Lower lobe of right lung (tissue), 2 donors: ENCODE data around the gene FARS2. TPM values are rescaled to one million over a fixed set of nuclear protein-coding genes. Genes with fewer than 3 reads are reported as not detected.

Source experiments
- ATAC-seq, 2 donors: fragments of 200-7000 bp; cut with Tn5 transposase; one replicate each; pipeline ENCODE4 v1.9.1; 2020 to 2022; ENCODE audit warnings: mild to moderate bottlenecking in 2 of 2, moderate library complexity in 2 of 2
- DNase-seq: peaks from one replicate; pipeline ENCODE4 v3.0.0-alpha.2; 2020
- H3K27ac ChIP-seq: fragments of 200-600 bp; one replicate; pipeline ENCODE4 v1.8.0; 2022
- H3K27me3 ChIP-seq: fragments of 200-600 bp; one replicate; pipeline ENCODE4 v1.8.0; 2022; ENCODE audit warnings: low read depth
- H3K36me3 ChIP-seq: fragments of 200-600 bp; one replicate; pipeline ENCODE4 v1.8.0; 2022; ENCODE audit warnings: mild to moderate bottlenecking
- H3K4me1 ChIP-seq: fragments of 200-600 bp; one replicate; pipeline ENCODE4 v1.8.0; 2022
- H3K4me3 ChIP-seq: fragments of 200-600 bp; one replicate; pipeline ENCODE4 v1.8.0; 2022; ENCODE audit warnings: mild to moderate bottlenecking
- H3K9me3 ChIP-seq: fragments of 200-600 bp; one replicate; pipeline ENCODE4 v1.8.0; 2022
- intact Hi-C: fragments of 100-400 bp; cut with DNase I; formaldehyde crosslinking; loops from one replicate; pipeline ENCODE4 v1.11.0; 2022
- total RNA-seq: library from RNA; stranded (reverse); fragmentation: NEBNext Ultra II Directional; extraction: Animal tissue kit (Norgen Biotek cat#: 25700); gene quantifications from one replicate; pipeline ENCODE4 v1.2.1, GENCODE V29; 2021
- TF ChIP-seq, protein P1 (sequence below): fragments of 200-600 bp; IDR thresholded peaks from one replicate; pipeline ENCODE4 v1.8.0; 2022; ENCODE audit warnings: antibody characterized with exemption, mild to moderate bottlenecking
- donor health status: DM: no; HTN: yes; CAD: no; lungs with severe emphysema.

The FARS2 gene
- total RNA-seq, 1 donor from 2014 or later: 17.0 TPM

DNA sequence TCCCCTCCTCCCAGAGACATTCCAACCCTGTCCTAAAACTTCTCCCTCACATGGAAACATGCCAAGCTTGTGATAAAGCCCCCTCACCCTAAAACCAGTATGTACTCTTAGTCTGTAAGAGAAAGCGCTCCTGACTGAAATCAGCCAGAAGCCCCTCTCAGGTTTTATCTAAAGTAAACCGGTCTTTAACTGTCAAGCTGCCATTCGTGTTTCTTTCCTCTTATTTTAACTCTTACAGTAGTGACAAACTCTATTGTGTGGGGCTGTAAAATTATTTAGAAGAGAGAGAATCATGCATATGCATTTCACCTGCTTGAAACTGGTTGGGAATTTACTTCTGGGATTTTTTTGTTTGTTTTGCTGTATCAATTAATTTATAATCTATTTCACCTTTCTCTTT, 62.7 kb downstream of the FARS2 start:
- DNase-seq (no peak), ATAC-seq (no peak)
- intact Hi-C loops: no loop called here
- TF ChIP-seq, protein P1, sequence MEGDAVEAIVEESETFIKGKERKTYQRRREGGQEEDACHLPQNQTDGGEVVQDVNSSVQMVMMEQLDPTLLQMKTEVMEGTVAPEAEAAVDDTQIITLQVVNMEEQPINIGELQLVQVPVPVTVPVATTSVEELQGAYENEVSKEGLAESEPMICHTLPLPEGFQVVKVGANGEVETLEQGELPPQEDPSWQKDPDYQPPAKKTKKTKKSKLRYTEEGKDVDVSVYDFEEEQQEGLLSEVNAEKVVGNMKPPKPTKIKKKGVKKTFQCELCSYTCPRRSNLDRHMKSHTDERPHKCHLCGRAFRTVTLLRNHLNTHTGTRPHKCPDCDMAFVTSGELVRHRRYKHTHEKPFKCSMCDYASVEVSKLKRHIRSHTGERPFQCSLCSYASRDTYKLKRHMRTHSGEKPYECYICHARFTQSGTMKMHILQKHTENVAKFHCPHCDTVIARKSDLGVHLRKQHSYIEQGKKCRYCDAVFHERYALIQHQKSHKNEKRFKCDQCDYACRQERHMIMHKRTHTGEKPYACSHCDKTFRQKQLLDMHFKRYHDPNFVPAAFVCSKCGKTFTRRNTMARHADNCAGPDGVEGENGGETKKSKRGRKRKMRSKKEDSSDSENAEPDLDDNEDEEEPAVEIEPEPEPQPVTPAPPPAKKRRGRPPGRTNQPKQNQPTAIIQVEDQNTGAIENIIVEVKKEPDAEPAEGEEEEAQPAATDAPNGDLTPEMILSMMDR: no peak
- H3K27me3 ChIP-seq: no peaks in the 10 kb centered on the region
- no peak overlapping the region for H3K4me3 ChIP-seq
- peaks cover 4% of the 10 kb centered on the region for H3K36me3 ChIP-seq
- H3K9me3 ChIP-seq: peaks cover 8% of the 10 kb centered on the region
- no peaks in the 10 kb centered on the region for H3K4me1 ChIP-seq
- H3K27ac ChIP-seq: no peak overlapping the region

DNA sequence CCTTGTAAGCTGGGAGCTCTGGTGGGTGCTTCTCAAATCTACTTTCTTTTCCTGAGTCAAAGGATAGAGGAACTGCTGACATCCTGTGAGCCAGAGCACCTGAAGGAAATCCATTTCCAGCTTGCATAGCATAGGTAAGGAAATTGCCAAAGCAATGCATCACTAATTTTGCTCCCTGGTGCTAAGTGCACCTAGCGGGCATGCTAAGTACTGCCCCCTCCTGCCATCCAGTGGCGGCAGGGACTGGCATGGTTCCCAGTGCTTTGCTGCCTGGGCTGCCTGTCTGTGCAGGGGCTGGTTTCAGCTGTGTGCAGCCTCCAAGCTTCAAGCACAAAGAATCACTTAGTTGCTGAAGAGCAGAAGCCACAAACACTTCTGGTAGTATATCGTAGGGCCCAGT, 63.9 kb downstream of the FARS2 start:
- intact Hi-C loops: no loop called here
- peaks cover 4% of the 10 kb centered on the region for H3K36me3 ChIP-seq
- no peak for ATAC-seq
- H3K4me1 ChIP-seq: no peaks in the 10 kb centered on the region
- H3K27me3 ChIP-seq: no peaks in the 10 kb centered on the region
- TF ChIP-seq, protein P1: no peak
- no peak overlapping the region for H3K4me3 ChIP-seq
- H3K27ac ChIP-seq: no peak overlapping the region
- H3K9me3 ChIP-seq: peaks cover 5% of the 10 kb centered on the region
- no peak for DNase-seq

DNA sequence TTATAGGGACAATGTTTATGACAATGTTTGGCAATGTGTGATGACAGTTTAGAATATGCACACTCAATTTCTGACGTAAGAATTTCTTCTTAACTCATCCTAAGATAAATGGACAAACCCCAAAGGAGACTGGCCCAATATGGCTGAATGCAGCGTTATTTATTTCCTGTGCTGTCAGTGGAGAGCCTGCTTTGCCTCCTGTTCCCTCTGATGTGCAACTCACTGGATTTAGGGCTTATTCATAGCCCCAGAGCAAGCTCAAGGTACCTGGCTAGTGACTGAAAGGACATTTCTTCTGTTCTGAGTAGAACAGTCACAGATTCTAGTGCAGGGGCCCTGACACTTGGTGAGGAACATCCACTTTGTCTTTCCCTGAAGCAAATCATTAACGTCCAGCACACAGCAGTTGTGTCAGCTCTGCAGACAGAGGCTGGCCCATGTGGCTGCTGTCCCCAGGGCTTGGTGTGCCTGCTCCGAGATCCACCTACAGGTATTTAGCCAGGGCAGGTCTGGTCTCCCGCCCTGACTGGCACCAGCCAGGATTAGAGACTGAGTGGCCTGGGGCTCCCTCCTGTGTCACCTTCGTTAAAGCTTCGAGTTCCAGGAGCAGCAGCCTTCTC, 64.8 kb downstream of the FARS2 start:
- Histone ChIP-seq H3K9me3 (peaks cover 5% of the 10 kb centered on the region), H3K36me3 (peaks cover 4% of the 10 kb centered on the region), H3K27ac (no peak overlapping the region), H3K27me3 (no peaks in the 10 kb centered on the region), H3K4me1 (no peaks in the 10 kb centered on the region), H3K4me3 (no peak overlapping the region)
- TF ChIP-seq, protein P1: no peak
- intact Hi-C loops: no loop called here
- no peak for DNase-seq
- no peak for ATAC-seq

DNA sequence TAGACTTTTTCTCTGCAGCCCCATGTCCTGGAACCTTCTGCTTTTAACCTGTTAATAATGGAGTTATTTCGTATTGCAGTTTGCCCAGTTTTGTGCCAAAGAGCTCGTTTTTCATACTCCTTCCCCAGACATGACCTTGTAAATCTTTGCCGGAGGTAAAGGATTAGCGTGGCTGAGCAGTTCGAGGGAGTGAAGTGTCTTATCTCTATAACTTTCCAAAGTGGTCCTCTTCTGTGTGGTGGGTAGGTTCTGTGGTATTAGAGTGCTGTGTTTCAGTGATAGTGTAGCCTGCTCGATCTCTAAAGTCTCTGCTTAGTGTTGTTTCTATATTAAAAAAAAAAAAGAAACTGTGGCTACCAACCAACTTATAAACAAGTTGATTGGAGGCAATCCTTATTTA, 67.5 kb downstream of the FARS2 start:
- DNase-seq (no peak), ATAC-seq (no peak)
- Histone ChIP-seq H3K36me3 (peaks cover 4% of the 10 kb centered on the region), H3K27me3 (no peaks in the 10 kb centered on the region), H3K9me3 (peaks cover under 1% of the 10 kb centered on the region), H3K4me1 (no peaks in the 10 kb centered on the region), H3K4me3 (no peak overlapping the region), H3K27ac (no peak overlapping the region)
- intact Hi-C loops: no loop called here
- TF ChIP-seq, protein P1: no peak

DNA sequence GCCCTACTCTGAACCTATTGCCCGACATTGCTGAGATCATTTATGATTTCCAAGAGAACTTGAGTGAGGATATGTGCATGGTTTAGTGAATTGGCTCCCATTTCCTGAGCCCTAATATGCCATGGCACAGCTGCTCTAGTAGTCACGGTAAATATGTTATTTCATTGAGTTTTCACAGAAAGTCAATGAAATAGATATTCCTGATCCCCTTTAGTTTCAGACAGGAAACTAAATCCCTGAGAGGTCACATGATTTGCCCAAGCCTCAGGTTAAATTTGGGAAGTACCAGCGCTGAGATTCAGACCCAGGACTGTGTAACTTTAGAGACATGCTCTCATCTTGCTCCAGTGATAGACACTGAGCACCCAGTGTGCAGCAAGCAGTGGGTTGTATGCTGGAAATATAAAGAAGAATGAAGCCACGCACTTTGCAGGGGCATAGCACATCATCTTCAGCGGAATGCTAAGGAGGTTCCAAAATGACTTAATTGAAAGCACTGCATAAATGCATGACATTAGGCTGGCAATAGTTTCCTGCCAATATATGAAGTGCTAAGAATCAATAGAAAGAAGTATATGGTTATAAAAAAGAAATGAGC, 70.6 kb downstream of the FARS2 start:
- no peaks in the 10 kb centered on the region for H3K27me3 ChIP-seq
- DNase-seq (no peak), ATAC-seq (no peak)
- no peak overlapping the region for H3K27ac ChIP-seq
- no peaks in the 10 kb centered on the region for H3K9me3 ChIP-seq
- H3K4me3 ChIP-seq: no peak overlapping the region
- H3K36me3 ChIP-seq: no peaks in the 10 kb centered on the region
- intact Hi-C loops: no loop called here
- H3K4me1 ChIP-seq: no peaks in the 10 kb centered on the region
- TF ChIP-seq, protein P1: no peak
